Ishikawa (cell line): ENCODE measurements around the gene PEA15.
A peak's percentile ranks its signal among the peaks of the same experiment; 100 is the strongest.

Experiments used
- CEBPB ChIP-seq: IDR thresholded peaks from 2 replicates; pipeline ENCODE4 v1.6.1; 2012
- CREB1 ChIP-seq: IDR thresholded peaks from 2 replicates; pipeline ENCODE4 v1.6.1; 2012; ENCODE audit warnings: low read depth
- EGR1 ChIP-seq: IDR thresholded peaks from 2 replicates; pipeline ENCODE4 v1.6.1; 2012
- EP300 ChIP-seq: IDR thresholded peaks from 2 replicates; pipeline ENCODE4 v1.6.1; 2012; ENCODE audit warnings: borderline replicate concordance
- FOXM1 ChIP-seq: IDR thresholded peaks from 2 replicates; pipeline ENCODE4 v1.6.1; 2012; ENCODE audit warnings: low read depth, borderline replicate concordance
- MAX ChIP-seq: IDR thresholded peaks from 2 replicates; pipeline ENCODE4 v1.6.1; 2012
- NFIC ChIP-seq: IDR thresholded peaks from 2 replicates; pipeline ENCODE4 v1.6.1; 2012
- RAD21 ChIP-seq: IDR thresholded peaks from 2 replicates; pipeline ENCODE4 v1.6.1; 2012; ENCODE audit warnings: low read depth
- REST ChIP-seq: IDR thresholded peaks from 2 replicates; pipeline ENCODE4 v1.6.1; 2012; ENCODE audit warnings: low read depth, mild to moderate bottlenecking
- TAF1 ChIP-seq: IDR thresholded peaks from 2 replicates; pipeline ENCODE4 v1.6.1; 2012; ENCODE audit warnings: low read depth, mild to moderate bottlenecking
- TCF12 ChIP-seq: IDR thresholded peaks from 2 replicates; pipeline ENCODE4 v1.6.1; 2012; ENCODE audit warnings: low read depth
- TEAD4 ChIP-seq: IDR thresholded peaks from 2 replicates; pipeline ENCODE4 v1.6.1; 2012
- USF1 ChIP-seq: IDR thresholded peaks from 2 replicates; pipeline ENCODE4 v1.6.1; 2012
- YY1 ChIP-seq: IDR thresholded peaks from 2 replicates; pipeline ENCODE4 v1.6.1; 2012; ENCODE audit warnings: low read depth
- ZBTB7A ChIP-seq: IDR thresholded peaks from 2 replicates; pipeline ENCODE4 v1.6.1; 2012; ENCODE audit warnings: low read depth

The PEA15 gene

GRCh38 chr1:160192234-160192633 lies 12.9 kb upstream of the PEA15 start:
- TF ChIP-seq CREB1 (no peak), REST (no peak), ZBTB7A (0 out of 2 replicates have a peak, but pooled peaks have one; percentile 25), NFIC (peak; percentile 68), MAX (no peak), RAD21 (no peak), USF1 (no peak), TCF12 (peak; percentile 15; the same call in 1 of the 2 replicates), TAF1 (no peak), YY1 (no peak), EP300 (peak; percentile 41; the same call in 1 of the 2 replicates), EGR1 (no peak), FOXM1 (no peak), CEBPB (no peak), TEAD4 (peak; percentile 67)

- TF ChIP-seq USF1 (no peak), TEAD4 (peak; percentile 23; the same call in 1 of the 2 replicates), EP300 (0 out of 2 replicates have a peak, but pooled peaks have one; percentile 27), TCF12 (0 out of 2 replicates have a peak, but pooled peaks have one; percentile 40), REST (no peak), NFIC (no peak), YY1 (0 out of 2 replicates have a peak, but pooled peaks have one; percentile 49), TAF1 (no peak), RAD21 (peak; percentile 98), ZBTB7A (no peak), CREB1 (no peak), CEBPB (no peak), EGR1 (no peak), FOXM1 (no peak), MAX (0 out of 2 replicates have a peak, but pooled peaks have one; percentile 18)
Observed at GRCh38 chr1:160193091-160193819, 11.9 kb upstream of the PEA15 start.

GRCh38 chr1:160193832-160194736 lies 11.1 kb upstream of the PEA15 start:
- TF ChIP-seq TAF1 (no peak), USF1 (no peak), CEBPB (no peak), EP300 (no peak), MAX (no peak), NFIC (no peak), EGR1 (no peak), CREB1 (no peak), REST (no peak), YY1 (no peak), TCF12 (no peak), TEAD4 (no peak), ZBTB7A (no peak)
